ENCODE measurements around the gene GMDS.

GMDS gene

DNA sequence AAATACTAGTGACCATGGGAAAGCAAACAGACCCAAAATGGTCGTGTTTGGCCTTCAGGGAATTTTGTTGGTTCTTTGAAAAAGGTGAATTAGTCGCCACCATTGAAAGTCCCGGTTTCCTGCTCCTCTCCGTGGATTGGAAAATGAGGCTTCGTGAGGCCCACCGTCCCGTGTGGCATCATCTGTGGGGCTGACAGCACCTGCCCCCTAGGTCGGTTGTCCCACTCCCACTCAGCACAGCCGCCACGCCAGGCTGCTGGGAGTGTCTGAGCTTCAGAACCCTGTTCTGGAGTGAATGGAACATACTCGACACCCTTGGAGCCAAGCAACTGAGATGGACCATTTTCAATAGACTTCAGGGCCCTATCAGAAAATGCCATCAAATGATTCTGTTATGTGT, 668.7 kb downstream of the GMDS start:
- Histone ChIP-seq H3K18ac (ENCODE audit: low read length) (no peak overlapping the region), H3K9ac (ENCODE audit: low read length) (no peak overlapping the region), H4K12ac (ENCODE audit: low read depth, low read length) (no peak overlapping the region), H3K27me3 (ENCODE audit: insufficient read depth, low read length) (no peaks in the 10 kb centered on the region), H2AFZ (ENCODE audit: insufficient read depth, low read length, poor library complexity) (no peak overlapping the region), H2BK5ac (ENCODE audit: low read depth, low read length, poor library complexity) (no peak overlapping the region), H3K9me3 (ENCODE audit: insufficient read depth, low read depth, low read length) (no peaks in the 10 kb centered on the region), H3K4me1 (ENCODE audit: control insufficient read depth in 1 of 2, insufficient read depth in 2 of 2, low read length in 2 of 2) (peaks cover 17% of the 10 kb centered on the region in 2 experiments), H3K4me2 (ENCODE audit: low read length) (no peak overlapping the region), H4K91ac (ENCODE audit: low read depth, low read length) (no peak overlapping the region), H3K14ac (ENCODE audit: low read length) (no peak overlapping the region), H3K79me2 (ENCODE audit: control insufficient read depth, insufficient read depth, low read length, poor library complexity) (no peaks in the 10 kb centered on the region), H3K4me3 (ENCODE audit: low read depth, low read length) (no peak overlapping the region), H3K23ac (ENCODE audit: low read length) (no peak overlapping the region), H2AK5ac (ENCODE audit: low read length) (no peak overlapping the region), H2BK120ac (ENCODE audit: insufficient read depth, low read length, poor library complexity) (no peak overlapping the region), H4K8ac (ENCODE audit: low read depth, low read length) (no peak overlapping the region), H3K79me1 (ENCODE audit: low read length) (no peaks in the 10 kb centered on the region), H3K27ac (ENCODE audit: low read depth, low read length) (no peak overlapping the region), H2BK12ac (ENCODE audit: low read length) (no peak overlapping the region), H3K36me3 (ENCODE audit: control insufficient read depth in 1 of 2, insufficient read depth in 2 of 2, low read length in 2 of 2) (no peaks in the 10 kb centered on the region), H3K4ac (ENCODE audit: low read depth, low read length) (no peak overlapping the region)
- DNase-seq = no peak
- WGBS (ENCODE audit: extremely low coverage, insufficient coverage, insufficient read length) = no CpG with 5 or more reads among the region's 11 CpGs

DNA sequence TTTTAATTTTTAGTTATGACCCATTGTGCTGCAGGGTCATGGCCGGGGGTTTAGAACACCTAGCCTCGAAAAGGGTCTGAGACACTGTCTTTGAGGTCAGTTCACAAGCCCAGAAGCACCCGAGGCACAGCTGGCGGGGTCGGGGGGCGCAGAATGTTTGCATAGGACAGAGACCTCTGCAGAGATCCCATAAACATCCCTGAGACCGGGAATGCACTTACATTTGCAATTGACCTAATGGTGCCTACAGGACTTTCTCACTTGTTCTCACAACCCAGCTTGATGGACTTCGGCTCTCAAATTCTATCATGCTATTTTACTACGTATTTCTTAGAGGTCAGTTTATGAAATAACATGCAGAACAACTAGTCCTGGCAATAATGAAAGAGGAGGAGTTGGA, 669.2 kb downstream of the GMDS start:
- no peaks in the 10 kb centered on the region for H3K27me3 ChIP-seq (ENCODE audit: insufficient read depth, low read length)
- no peak overlapping the region for H2BK5ac ChIP-seq (ENCODE audit: low read depth, low read length, poor library complexity)
- H3K14ac ChIP-seq (ENCODE audit: low read length) = no peak overlapping the region
- DNase-seq = no peak
- H3K4me2 ChIP-seq (ENCODE audit: low read length) = no peak overlapping the region
- H2BK12ac ChIP-seq (ENCODE audit: low read length) = no peak overlapping the region
- no CpG with 5 or more reads among the region's 9 CpGs for WGBS (ENCODE audit: extremely low coverage, insufficient coverage, insufficient read length)
- H3K79me2 ChIP-seq (ENCODE audit: control insufficient read depth, insufficient read depth, low read length, poor library complexity) = no peaks in the 10 kb centered on the region
- no peak overlapping the region for H3K4ac ChIP-seq (ENCODE audit: low read depth, low read length)
- no peak overlapping the region for H3K4me3 ChIP-seq (ENCODE audit: low read depth, low read length)
- no peak overlapping the region for H3K23ac ChIP-seq (ENCODE audit: low read length)
- H4K91ac ChIP-seq (ENCODE audit: low read depth, low read length) = no peak overlapping the region
- H3K9me3 ChIP-seq (ENCODE audit: insufficient read depth, low read depth, low read length) = no peaks in the 10 kb centered on the region
- no peak overlapping the region for H2AFZ ChIP-seq (ENCODE audit: insufficient read depth, low read length, poor library complexity)
- no peak overlapping the region for H4K12ac ChIP-seq (ENCODE audit: low read depth, low read length)
- H3K79me1 ChIP-seq (ENCODE audit: low read length) = no peaks in the 10 kb centered on the region
- H3K27ac ChIP-seq (ENCODE audit: low read depth, low read length) = no peak overlapping the region
- no peaks in the 10 kb centered on the region for H3K36me3 ChIP-seq (ENCODE audit: control insufficient read depth in 1 of 2, insufficient read depth in 2 of 2, low read length in 2 of 2)
- H3K4me1 ChIP-seq (ENCODE audit: control insufficient read depth in 1 of 2, insufficient read depth in 2 of 2, low read length in 2 of 2) = peaks cover 17% of the 10 kb centered on the region in 2 experiments
- no peak overlapping the region for H4K8ac ChIP-seq (ENCODE audit: low read depth, low read length)
- H2BK120ac ChIP-seq (ENCODE audit: insufficient read depth, low read length, poor library complexity) = no peak overlapping the region
- H3K18ac ChIP-seq (ENCODE audit: low read length) = no peak overlapping the region
- H3K9ac ChIP-seq (ENCODE audit: low read length) = no peak overlapping the region
- H2AK5ac ChIP-seq (ENCODE audit: low read length) = no peak overlapping the region

DNA sequence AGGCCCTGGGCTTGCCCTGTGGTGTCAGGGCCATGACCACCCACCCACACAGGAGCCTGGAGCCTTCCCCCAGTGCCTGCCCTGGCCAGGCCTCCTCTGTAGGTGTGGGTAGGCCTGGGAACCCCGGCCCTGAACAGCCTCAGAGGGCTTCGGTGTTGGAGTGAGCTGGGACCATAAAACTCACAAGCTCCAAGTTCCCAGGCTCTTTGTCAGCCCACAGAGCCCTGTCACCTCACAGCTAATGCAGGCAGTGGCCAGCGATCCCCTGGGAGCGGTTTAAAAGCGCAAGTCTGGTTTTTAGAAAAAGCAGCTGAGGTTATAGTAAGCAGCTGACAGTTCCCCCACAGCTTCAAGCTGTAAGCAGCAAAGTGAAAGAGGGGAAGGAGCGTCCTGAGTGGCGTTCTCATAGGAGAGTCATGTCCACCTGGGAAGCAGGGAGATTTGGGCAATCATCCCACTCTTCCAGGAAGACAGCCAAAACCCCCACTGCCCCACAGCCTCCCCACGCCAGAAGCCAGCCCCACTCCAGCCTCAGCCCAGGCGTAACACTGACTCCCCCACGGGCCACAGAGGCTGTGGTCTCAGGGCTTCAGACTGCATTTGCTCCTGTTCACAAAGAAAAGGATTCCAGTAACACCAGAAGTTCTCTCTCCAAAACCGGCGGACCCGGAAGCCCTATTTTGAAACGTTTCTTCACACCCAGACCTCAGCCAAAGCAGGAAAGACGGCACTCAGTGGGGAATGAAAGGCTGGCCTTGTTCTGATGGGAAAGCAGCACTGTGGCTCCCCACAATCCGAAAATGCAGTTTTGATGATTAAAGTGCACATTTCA, 670.0 kb downstream of the GMDS start:
- WGBS (ENCODE audit: extremely low coverage, insufficient coverage, insufficient read length) = no CpG with 5 or more reads among the region's 16 CpGs
- Histone ChIP-seq H3K36me3 (ENCODE audit: control insufficient read depth in 1 of 2, insufficient read depth in 2 of 2, low read length in 2 of 2) (no peaks in the 10 kb centered on the region), H2AFZ (ENCODE audit: insufficient read depth, low read length, poor library complexity) (peak overlapping the region; percentile 24), H3K23ac (ENCODE audit: low read length) (no peak overlapping the region), H3K18ac (ENCODE audit: low read length) (no peak overlapping the region), H4K8ac (ENCODE audit: low read depth, low read length) (no peak overlapping the region), H3K4me2 (ENCODE audit: low read length) (no peak overlapping the region), H3K14ac (ENCODE audit: low read length) (no peak overlapping the region), H2BK120ac (ENCODE audit: insufficient read depth, low read length, poor library complexity) (no peak overlapping the region), H3K27ac (ENCODE audit: low read depth, low read length) (no peak overlapping the region), H3K4ac (ENCODE audit: low read depth, low read length) (no peak overlapping the region), H3K9me3 (ENCODE audit: insufficient read depth, low read depth, low read length) (no peaks in the 10 kb centered on the region), H3K79me1 (ENCODE audit: low read length) (no peaks in the 10 kb centered on the region), H4K91ac (ENCODE audit: low read depth, low read length) (no peak overlapping the region), H3K27me3 (ENCODE audit: insufficient read depth, low read length) (no peaks in the 10 kb centered on the region), H4K12ac (ENCODE audit: low read depth, low read length) (no peak overlapping the region), H3K4me3 (ENCODE audit: low read depth, low read length) (no peak overlapping the region), H2BK5ac (ENCODE audit: low read depth, low read length, poor library complexity) (no peak overlapping the region), H2AK5ac (ENCODE audit: low read length) (no peak overlapping the region), H3K4me1 (ENCODE audit: control insufficient read depth in 1 of 2, insufficient read depth in 2 of 2, low read length in 2 of 2) (peaks cover 17% of the 10 kb centered on the region in 2 experiments), H3K9ac (ENCODE audit: low read length) (no peak overlapping the region), H3K79me2 (ENCODE audit: control insufficient read depth, insufficient read depth, low read length, poor library complexity) (no peaks in the 10 kb centered on the region), H2BK12ac (ENCODE audit: low read length) (no peak overlapping the region)
- no peak for DNase-seq

DNA sequence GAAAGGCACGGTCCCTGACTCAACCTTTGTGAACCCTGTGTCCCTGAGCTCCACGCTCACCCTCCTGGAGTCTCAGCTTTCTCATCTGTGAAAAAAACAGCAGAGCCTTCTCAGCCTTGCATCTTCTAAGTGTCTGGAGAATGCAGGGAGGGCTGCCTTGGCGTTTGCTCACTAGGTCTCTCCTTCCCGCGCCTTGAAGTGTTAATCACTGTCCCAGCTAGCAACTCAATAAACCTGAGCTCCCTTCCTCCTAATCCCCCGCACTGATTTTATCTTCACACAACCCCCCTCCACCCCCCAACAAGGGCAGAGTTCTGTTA, 670.6 kb downstream of the GMDS start:
- Histone ChIP-seq H3K18ac (ENCODE audit: low read length) (no peak overlapping the region), H2AK5ac (ENCODE audit: low read length) (no peak overlapping the region), H3K23ac (ENCODE audit: low read length) (no peak overlapping the region), H3K36me3 (ENCODE audit: control insufficient read depth in 1 of 2, insufficient read depth in 2 of 2, low read length in 2 of 2) (no peaks in the 10 kb centered on the region), H4K8ac (ENCODE audit: low read depth, low read length) (no peak overlapping the region), H3K4me1 (ENCODE audit: control insufficient read depth in 1 of 2, insufficient read depth in 2 of 2, low read length in 2 of 2) (peaks cover 17% of the 10 kb centered on the region in 2 experiments), H3K79me2 (ENCODE audit: control insufficient read depth, insufficient read depth, low read length, poor library complexity) (no peaks in the 10 kb centered on the region), H2BK120ac (ENCODE audit: insufficient read depth, low read length, poor library complexity) (no peak overlapping the region), H3K4me2 (ENCODE audit: low read length) (no peak overlapping the region), H4K12ac (ENCODE audit: low read depth, low read length) (no peak overlapping the region), H3K14ac (ENCODE audit: low read length) (no peak overlapping the region), H2BK12ac (ENCODE audit: low read length) (no peak overlapping the region), H4K91ac (ENCODE audit: low read depth, low read length) (no peak overlapping the region), H3K9ac (ENCODE audit: low read length) (no peak overlapping the region), H3K79me1 (ENCODE audit: low read length) (no peaks in the 10 kb centered on the region), H3K9me3 (ENCODE audit: insufficient read depth, low read depth, low read length) (no peaks in the 10 kb centered on the region), H2AFZ (ENCODE audit: insufficient read depth, low read length, poor library complexity) (peak overlapping the region; percentile 24), H3K4me3 (ENCODE audit: low read depth, low read length) (no peak overlapping the region), H2BK5ac (ENCODE audit: low read depth, low read length, poor library complexity) (no peak overlapping the region), H3K27me3 (ENCODE audit: insufficient read depth, low read length) (no peaks in the 10 kb centered on the region), H3K4ac (ENCODE audit: low read depth, low read length) (no peak overlapping the region), H3K27ac (ENCODE audit: low read depth, low read length) (no peak overlapping the region)
- no CpG with 5 or more reads among the region's 6 CpGs for WGBS (ENCODE audit: extremely low coverage, insufficient coverage, insufficient read length)
- DNase-seq = no peak
